Lower lobe of right lung (tissue), 2 donors: ENCODE measurements around the gene AMOT. TPM values are rescaled to one million over a fixed set of nuclear protein-coding genes. Genes with fewer than 3 reads are reported as not detected.

Experiments
- ATAC-seq, 2 donors: fragments of 200-7000 bp; cut with Tn5 transposase; one replicate each; pipeline ENCODE4 v1.9.1; 2020 to 2022; ENCODE audit warnings: mild to moderate bottlenecking in 2 of 2, moderate library complexity in 2 of 2
- DNase-seq: peaks from one replicate; pipeline ENCODE4 v3.0.0-alpha.2; 2020
- H3K27ac ChIP-seq: fragments of 200-600 bp; one replicate; pipeline ENCODE4 v1.8.0; 2022
- H3K27me3 ChIP-seq: fragments of 200-600 bp; one replicate; pipeline ENCODE4 v1.8.0; 2022; ENCODE audit warnings: low read depth
- H3K36me3 ChIP-seq: fragments of 200-600 bp; one replicate; pipeline ENCODE4 v1.8.0; 2022; ENCODE audit warnings: mild to moderate bottlenecking
- H3K4me1 ChIP-seq: fragments of 200-600 bp; one replicate; pipeline ENCODE4 v1.8.0; 2022
- H3K4me3 ChIP-seq: fragments of 200-600 bp; one replicate; pipeline ENCODE4 v1.8.0; 2022; ENCODE audit warnings: mild to moderate bottlenecking
- H3K9me3 ChIP-seq: fragments of 200-600 bp; one replicate; pipeline ENCODE4 v1.8.0; 2022
- intact Hi-C: fragments of 100-400 bp; cut with DNase I; formaldehyde crosslinking; loops from one replicate; pipeline ENCODE4 v1.11.0; 2022
- total RNA-seq: library from RNA; stranded (reverse); fragmentation: NEBNext Ultra II Directional; extraction: Animal tissue kit (Norgen Biotek cat#: 25700); gene quantifications from one replicate; pipeline ENCODE4 v1.2.1, GENCODE V29; 2021
- TF ChIP-seq, protein P1 (sequence below): fragments of 200-600 bp; IDR thresholded peaks from one replicate; pipeline ENCODE4 v1.8.0; 2022; ENCODE audit warnings: antibody characterized with exemption, mild to moderate bottlenecking
- donor health status: DM: no; HTN: yes; CAD: no; lungs with severe emphysema.

AMOT gene
- total RNA-seq, 1 donor from 2014 or later, result 12.4 TPM

DNA sequence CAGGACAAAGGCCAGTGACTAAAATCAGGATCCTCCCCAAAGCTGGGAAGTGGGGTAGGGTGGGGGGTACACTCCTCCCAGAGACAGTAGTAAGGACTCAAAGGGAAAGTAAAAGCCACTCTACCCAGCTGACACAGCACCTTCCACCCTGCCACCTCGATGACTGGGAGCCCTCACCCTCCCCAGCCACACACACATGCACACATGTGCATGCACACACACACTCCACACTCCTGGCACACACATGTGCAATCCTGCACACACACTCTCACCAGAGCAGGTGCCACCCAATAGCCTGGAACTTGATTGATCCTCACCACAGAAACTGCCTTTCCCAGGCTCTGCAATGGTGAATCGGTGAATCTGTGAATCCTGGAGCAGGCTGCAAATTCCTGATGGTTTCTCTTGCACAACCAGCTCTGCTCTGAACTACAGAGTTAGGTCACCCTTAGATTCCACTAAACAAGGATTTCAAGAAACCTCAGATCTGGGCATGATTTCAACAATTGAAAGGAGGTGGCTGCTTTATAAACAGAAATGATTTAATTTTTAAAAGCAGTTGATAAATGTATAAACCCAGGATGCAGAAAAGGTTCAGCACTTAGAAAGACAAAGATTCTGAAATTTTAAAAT is 21.5 kb downstream of the AMOT start:
- Histone ChIP-seq H3K4me3 (no peak overlapping the region), H3K27ac (no peak overlapping the region), H3K4me1 (peaks cover 7% of the 10 kb centered on the region), H3K9me3 (no peaks in the 10 kb centered on the region), H3K27me3 (no peaks in the 10 kb centered on the region), H3K36me3 (no peaks in the 10 kb centered on the region)
- intact Hi-C loops, result no loop called here
- TF ChIP-seq, protein P1, sequence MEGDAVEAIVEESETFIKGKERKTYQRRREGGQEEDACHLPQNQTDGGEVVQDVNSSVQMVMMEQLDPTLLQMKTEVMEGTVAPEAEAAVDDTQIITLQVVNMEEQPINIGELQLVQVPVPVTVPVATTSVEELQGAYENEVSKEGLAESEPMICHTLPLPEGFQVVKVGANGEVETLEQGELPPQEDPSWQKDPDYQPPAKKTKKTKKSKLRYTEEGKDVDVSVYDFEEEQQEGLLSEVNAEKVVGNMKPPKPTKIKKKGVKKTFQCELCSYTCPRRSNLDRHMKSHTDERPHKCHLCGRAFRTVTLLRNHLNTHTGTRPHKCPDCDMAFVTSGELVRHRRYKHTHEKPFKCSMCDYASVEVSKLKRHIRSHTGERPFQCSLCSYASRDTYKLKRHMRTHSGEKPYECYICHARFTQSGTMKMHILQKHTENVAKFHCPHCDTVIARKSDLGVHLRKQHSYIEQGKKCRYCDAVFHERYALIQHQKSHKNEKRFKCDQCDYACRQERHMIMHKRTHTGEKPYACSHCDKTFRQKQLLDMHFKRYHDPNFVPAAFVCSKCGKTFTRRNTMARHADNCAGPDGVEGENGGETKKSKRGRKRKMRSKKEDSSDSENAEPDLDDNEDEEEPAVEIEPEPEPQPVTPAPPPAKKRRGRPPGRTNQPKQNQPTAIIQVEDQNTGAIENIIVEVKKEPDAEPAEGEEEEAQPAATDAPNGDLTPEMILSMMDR, result no peak
- DNase-seq (no peak), ATAC-seq (peak in 1 of 2 donors; percentile 39)

DNA sequence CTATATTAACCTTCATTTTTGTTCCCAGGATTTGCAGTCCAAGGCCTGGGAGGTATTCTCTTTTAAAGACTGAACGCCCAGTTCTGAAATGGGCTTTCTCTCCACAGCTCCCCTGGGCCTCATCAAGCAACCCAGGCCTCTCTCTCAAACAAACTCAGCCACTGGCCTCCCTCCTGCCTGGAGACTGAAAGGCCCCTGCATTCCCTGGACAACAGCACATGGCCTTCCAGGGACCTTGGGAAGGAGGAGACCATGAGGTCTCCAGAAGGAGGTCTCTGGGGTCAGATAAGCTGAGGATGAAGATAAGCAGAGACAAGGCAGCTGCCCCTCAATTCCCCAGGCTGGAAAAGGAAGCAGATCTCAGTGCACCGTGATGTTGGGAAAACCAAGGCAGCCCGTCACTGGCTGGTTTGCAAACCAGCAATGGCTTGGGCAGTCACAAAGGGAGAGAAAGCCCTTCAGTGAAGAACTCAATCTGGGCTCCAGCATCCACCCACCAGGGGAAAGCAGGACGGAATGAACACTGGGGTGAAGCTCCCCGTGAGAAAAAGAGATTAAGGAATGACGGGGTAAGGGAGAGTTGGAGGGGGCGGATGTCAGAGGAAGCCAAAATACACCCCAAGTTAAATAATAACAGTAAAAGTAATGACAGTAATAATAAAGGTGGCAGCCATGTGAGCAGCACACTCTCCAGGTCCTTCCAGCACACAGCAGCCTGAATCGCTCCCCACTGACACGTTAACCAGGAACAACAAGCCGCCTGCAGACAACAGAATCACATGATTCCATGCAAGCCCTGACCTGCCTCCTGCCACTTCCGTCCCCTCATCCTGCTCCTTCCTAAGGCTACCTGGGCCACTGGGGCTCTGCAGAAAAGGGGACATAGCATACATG is 22.3 kb downstream of the AMOT start:
- H3K36me3 ChIP-seq, result no peaks in the 10 kb centered on the region
- H3K27me3 ChIP-seq, result no peaks in the 10 kb centered on the region
- DNase-seq (no peak), ATAC-seq (no peak)
- H3K4me3 ChIP-seq, result no peak overlapping the region
- no peak overlapping the region for H3K27ac ChIP-seq
- H3K9me3 ChIP-seq, result no peaks in the 10 kb centered on the region
- intact Hi-C loops, result no loop called here
- H3K4me1 ChIP-seq, result peaks cover 7% of the 10 kb centered on the region
- TF ChIP-seq, protein P1, result no peak

DNA sequence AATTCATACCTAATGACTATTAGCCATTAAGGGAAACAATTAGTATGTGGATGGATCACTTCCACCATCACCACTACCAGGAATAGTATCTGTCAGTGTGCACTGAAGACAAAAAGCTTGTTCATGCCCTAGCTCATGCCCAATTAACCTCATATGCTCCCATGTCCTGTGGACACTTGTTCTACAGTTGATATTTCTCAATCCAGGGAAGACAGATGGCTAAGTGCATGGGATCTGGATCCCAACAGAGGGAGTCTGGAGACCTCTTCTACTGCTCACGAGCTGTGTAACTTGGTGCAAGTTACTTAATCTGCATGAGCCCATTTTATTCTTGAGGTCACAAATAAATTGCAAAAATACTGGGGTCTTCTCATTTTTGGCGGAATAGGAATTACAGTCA is 23.7 kb downstream of the AMOT start:
- ATAC-seq (no peak), DNase-seq (no peak)
- intact Hi-C loops, result no loop called here
- no peak overlapping the region for H3K27ac ChIP-seq
- H3K4me3 ChIP-seq, result no peak overlapping the region
- no peaks in the 10 kb centered on the region for H3K36me3 ChIP-seq
- no peaks in the 10 kb centered on the region for H3K9me3 ChIP-seq
- H3K4me1 ChIP-seq, result peaks cover 7% of the 10 kb centered on the region
- TF ChIP-seq, protein P1, result no peak
- H3K27me3 ChIP-seq, result no peaks in the 10 kb centered on the region

DNA sequence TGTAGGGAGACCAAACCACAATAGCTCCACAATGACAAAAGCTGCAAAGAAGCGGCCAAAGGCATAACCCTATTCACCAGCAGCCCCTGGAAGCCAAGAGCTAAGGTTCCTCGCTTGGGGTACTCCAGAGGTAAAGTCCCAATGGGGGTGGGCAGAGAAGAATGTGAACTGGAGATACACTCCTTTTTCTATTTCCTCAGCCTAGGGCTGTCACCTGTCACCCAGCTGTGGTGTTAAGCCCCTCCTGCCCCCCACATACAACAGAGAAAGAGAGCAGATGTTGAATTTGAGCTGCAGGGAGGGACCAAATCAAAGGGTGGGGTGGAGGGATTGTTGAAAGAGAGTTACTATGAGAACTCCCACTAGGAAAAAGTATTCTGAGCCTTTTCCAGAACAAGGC is 26.1 kb downstream of the AMOT start:
- ATAC-seq (no peak), DNase-seq (no peak)
- Histone ChIP-seq H3K9me3 (no peaks in the 10 kb centered on the region), H3K27me3 (no peaks in the 10 kb centered on the region), H3K27ac (no peak overlapping the region), H3K36me3 (no peaks in the 10 kb centered on the region), H3K4me3 (no peak overlapping the region), H3K4me1 (peaks cover 5% of the 10 kb centered on the region)
- TF ChIP-seq, protein P1, result no peak
- intact Hi-C loops, result no loop called here

DNA sequence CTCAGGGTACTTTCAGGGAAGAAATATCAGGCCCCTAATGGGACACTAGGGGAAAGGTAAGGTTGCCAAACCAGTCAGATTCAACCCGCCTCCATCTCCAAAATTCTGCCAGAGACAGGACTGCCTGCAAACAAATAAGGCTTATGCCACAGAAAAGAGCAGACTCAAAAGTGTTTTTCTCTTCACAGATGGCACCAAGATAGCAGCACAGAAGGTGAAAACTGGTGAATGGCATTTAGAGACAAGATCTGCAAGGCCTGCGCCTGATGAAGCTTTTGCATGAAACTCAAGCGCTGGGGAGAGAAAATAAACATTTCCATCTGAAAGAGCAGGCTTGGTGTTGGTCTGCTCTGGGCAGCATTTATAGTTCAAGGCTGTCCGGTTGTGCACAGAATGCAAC is 27.9 kb downstream of the AMOT start:
- Histone ChIP-seq H3K27me3 (no peaks in the 10 kb centered on the region), H3K27ac (no peak overlapping the region), H3K4me1 (no peaks in the 10 kb centered on the region), H3K4me3 (no peak overlapping the region), H3K9me3 (no peaks in the 10 kb centered on the region), H3K36me3 (no peaks in the 10 kb centered on the region)
- ATAC-seq (no peak), DNase-seq (no peak)
- intact Hi-C loops, result no loop called here
- TF ChIP-seq, protein P1, result no peak
